Measurements from ENCODE around the gene PARL.

Gene PARL

DNA sequence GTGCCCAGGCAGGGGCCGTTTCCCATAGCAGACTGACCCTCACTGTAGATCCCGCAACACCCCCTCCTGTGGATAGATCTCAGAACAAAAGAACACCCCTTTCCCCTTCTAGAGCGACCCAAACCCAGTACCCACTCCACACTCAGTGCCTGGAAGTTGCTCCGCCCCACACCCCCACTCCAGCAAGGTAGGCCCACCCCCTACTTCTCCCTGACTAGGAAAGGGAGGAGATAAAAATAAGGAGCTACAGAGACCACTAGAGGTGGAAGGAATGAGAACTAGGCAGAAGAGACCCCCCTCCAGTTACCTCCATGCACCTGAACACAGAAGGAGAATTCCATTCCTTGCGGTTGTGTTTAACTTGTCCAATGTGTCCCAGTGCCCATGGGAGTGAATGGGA lies 30.2 kb upstream of the PARL start:
- CTCF ChIA-PET: interaction anchor here (1.3 to 2.6 kb wide), 4 partner anchors 9 to 335 kb away, joined by 3 to 10 read pairs (median 4); partner anchors contain the start of gene EEF1AKMT4
- POLR2A ChIA-PET: no interaction called here
- TF ChIP-seq, protein P1, sequence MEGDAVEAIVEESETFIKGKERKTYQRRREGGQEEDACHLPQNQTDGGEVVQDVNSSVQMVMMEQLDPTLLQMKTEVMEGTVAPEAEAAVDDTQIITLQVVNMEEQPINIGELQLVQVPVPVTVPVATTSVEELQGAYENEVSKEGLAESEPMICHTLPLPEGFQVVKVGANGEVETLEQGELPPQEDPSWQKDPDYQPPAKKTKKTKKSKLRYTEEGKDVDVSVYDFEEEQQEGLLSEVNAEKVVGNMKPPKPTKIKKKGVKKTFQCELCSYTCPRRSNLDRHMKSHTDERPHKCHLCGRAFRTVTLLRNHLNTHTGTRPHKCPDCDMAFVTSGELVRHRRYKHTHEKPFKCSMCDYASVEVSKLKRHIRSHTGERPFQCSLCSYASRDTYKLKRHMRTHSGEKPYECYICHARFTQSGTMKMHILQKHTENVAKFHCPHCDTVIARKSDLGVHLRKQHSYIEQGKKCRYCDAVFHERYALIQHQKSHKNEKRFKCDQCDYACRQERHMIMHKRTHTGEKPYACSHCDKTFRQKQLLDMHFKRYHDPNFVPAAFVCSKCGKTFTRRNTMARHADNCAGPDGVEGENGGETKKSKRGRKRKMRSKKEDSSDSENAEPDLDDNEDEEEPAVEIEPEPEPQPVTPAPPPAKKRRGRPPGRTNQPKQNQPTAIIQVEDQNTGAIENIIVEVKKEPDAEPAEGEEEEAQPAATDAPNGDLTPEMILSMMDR (IDR thresholded peaks at IDR 0.05; ENCODE audit: insufficient read depth, low read length, missing control alignments): no peak
- no peak overlapping the region for H3K4me3 ChIP-seq (ENCODE audit: low read depth, low read length)
- no peak for DNase-seq (ENCODE audit: low read depth, low spot score)

DNA sequence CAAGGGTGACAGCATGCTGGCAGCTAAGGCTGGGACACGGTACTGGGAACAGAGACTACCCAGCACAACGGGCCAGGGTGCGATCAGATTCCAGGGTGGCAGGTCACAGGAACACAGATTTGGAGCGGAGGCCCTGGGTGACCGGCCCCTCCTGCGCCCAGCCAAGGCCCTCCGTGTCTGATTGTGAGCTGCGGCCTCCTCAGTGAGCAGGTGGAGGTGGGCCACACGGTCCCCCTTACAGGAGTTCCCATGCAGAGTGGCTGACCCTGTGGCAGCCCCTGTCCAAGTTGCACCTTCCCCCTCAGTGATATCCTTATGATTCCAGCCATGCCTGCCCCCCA lies 28.9 kb upstream of the PARL start:
- TF ChIP-seq, protein P1 (IDR thresholded peaks at IDR 0.05; ENCODE audit: insufficient read depth, low read length, missing control alignments): no peak
- ChIA-PET POLR2A (no interaction called here), CTCF (no interaction called here)
- DNase-seq (ENCODE audit: low read depth, low spot score): no peak
- no peak overlapping the region for H3K4me3 ChIP-seq (ENCODE audit: low read depth, low read length)

DNA sequence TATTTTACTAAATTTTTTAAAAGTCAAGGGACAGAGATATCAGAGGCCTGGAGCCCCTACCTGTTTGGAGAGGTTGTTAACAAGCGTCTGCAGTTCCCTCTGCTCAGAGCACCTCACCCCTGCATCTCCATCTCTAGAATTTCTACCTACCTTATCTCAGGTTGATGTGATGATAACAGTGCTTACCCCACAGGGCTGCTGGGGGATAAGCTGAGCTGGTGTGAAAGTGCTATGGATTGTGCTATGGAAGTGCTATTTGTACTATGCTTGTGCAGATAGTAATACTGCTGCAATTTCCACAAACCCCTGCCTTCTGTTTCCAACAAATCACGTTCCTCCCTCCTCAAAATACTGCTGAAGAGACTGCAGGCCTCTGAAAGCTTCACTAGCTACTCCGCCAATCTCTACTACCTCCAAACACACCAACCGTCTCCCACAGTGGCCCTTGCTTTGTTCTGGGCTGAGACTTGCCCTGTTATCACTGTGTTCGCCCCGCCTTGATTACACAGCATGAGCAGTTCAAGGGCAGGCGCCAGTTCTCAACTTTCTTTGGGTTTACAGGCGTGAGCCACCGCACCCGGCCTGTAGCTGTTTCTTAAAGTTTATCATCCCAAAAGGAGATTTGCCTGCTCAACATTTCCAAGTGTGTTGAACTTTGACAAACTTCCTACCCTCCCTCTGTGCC lies 28.4 kb upstream of the PARL start:
- TF ChIP-seq, protein P1 (IDR thresholded peaks at IDR 0.05; ENCODE audit: insufficient read depth, low read length, missing control alignments): no peak
- CTCF ChIA-PET: interaction anchor here (1.5 kb wide), 1 partner anchor 18 kb away, joined by 3 read pairs; no protein-coding TSS in a partner anchor
- POLR2A ChIA-PET: no interaction called here
- H3K4me3 ChIP-seq (ENCODE audit: low read depth, low read length): no peak overlapping the region
- DNase-seq (ENCODE audit: low read depth, low spot score): no peak

DNA sequence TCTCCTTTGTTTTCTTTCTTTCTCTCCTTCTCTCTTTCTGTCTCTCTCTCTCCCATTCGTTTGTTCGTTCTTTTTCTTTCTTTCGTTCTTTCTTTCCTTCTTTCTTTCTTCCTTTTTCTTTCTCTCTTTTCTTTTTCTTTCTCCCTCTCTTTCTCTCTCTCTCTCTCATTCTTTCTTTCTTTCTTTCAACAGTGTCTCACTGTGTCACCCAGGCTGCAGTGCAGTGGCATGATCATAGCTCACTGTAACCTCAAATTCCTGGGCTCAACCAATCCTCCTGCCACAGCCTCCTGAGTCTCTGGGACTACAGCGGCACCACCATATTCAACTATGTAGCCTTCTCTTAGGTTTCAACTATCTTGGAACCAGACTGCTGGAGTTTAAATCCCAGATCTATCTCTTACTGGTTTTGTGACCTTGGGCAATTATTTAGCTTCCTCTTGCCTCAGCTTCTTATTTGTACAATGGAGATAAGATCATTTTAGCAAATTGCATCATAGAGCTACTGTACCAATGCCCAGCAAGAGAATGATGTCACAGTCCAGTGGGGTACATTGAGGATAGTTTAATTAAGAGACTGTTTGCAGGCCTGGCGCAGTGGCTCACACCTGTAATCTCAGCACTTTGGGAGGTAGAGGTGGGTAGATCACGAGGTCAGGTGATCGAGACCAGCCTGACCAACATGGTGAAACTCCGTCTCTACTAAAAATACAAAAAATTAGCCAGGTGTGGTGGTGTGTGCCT lies 27.3 kb upstream of the PARL start:
- POLR2A ChIA-PET: no interaction called here
- H3K4me3 ChIP-seq (ENCODE audit: low read depth, low read length): no peak overlapping the region
- TF ChIP-seq, protein P1 (IDR thresholded peaks at IDR 0.05; ENCODE audit: insufficient read depth, low read length, missing control alignments): no peak
- DNase-seq (ENCODE audit: low read depth, low spot score): no peak
- CTCF ChIA-PET: interaction anchor here (1.2 to 1.5 kb wide), 2 partner anchors 15 to 16 kb away, joined by 3 read pairs; no protein-coding TSS in a partner anchor

DNA sequence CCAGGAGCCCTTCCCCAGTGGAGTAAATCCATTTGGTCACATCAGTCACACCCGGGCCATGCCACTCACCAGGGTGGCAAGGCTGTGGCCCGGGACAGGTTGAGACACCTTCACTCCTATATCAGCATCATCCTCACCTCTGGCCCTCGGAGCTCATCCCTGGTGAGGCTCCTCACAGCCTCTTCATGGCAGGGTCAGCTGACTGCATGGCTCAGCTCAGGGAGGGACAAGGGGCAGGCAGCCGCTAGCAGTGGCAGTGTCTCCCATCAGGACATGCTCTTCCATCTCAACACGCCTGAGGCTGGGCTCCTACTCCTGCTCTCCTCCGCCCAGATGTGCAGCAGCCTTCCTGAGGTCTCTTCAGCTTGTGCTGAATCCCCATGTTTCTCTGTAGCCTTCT lies 26.4 kb upstream of the PARL start:
- TF ChIP-seq, protein P1 (IDR thresholded peaks at IDR 0.05; ENCODE audit: insufficient read depth, low read length, missing control alignments): no peak
- ChIA-PET CTCF (interaction anchor here (0.9 to 1.3 kb wide), 4 partner anchors 15 to 331 kb away, joined by 3 to 4 read pairs (median 3); partner anchors contain the start of gene EIF2B5), POLR2A (no interaction called here)
- no peak overlapping the region for H3K4me3 ChIP-seq (ENCODE audit: low read depth, low read length)
- no peak for DNase-seq (ENCODE audit: low read depth, low spot score)

DNA sequence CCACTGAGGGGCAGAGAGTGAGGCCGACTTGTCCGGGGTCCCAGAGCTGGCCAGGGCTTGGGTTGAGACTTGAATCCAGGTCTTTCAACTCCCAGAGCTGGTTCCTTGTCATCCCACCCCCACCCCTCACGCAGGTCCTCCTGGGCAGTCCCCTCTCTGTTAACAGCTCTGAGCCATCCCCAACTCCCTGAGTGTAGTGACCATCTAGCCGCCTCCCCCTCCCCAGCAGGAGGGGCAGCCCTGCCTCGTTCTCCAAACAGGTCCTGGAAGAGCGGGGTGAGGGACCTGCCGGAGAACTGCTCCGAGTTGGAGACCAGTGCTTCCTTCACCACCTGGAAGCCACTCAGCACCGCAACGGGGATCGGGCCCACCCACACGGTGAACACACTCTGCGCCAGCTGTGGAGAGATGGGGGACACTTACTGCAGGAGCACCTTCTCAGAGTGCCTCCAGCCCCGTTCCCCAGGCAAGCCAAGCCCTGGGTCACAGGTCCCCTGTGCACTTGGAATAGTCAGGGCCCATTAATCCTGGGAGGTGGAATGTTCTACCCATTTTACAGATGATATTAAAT lies 24.4 kb upstream of the PARL start:
- no peak overlapping the region for H3K4me3 ChIP-seq (ENCODE audit: low read depth, low read length)
- POLR2A ChIA-PET: no interaction called here
- DNase-seq (ENCODE audit: low read depth, low spot score): no peak
- TF ChIP-seq, protein P1 (IDR thresholded peaks at IDR 0.05; ENCODE audit: insufficient read depth, low read length, missing control alignments): no peak
- CTCF ChIA-PET: interaction anchor here (0.6 to 1.1 kb wide), 2 partner anchors 14 to 107 kb away, joined by 3 read pairs; no protein-coding TSS in a partner anchor
